Urinary bladder (tissue), 4 donors: ENCODE results near the gene CHSY1. TPM values are rescaled to one million over a fixed set of nuclear protein-coding genes. Genes with fewer than 3 reads are reported as not detected.

Experiments used
- DNase-seq: peaks from one replicate; pipeline ENCODE4 v3.0.0-alpha.2; 2015; ENCODE audit errors: extremely low spot score
- H3K27ac ChIP-seq: one replicate; pipeline ENCODE4 v1.5.1; 2013; ENCODE audit warnings: low read depth, mild to moderate bottlenecking, moderate library complexity
- H3K36me3 ChIP-seq: one replicate; pipeline ENCODE4 v1.6.1; 2013; ENCODE audit warnings: mild to moderate bottlenecking, moderate library complexity; ENCODE audit not compliant: insufficient read depth
- H3K4me1 ChIP-seq: one replicate; pipeline ENCODE4 v1.6.1; 2013; ENCODE audit warnings: mild to moderate bottlenecking, moderate library complexity; ENCODE audit not compliant: insufficient read depth
- H3K4me3 ChIP-seq: one replicate; pipeline ENCODE4 v1.5.1; 2013; ENCODE audit warnings: low read depth, low read length
- WGBS: extraction: QIAGEN DNeasy Blood & Tissue Kit; methylation state at CpG from one replicate; pipeline ENCODE4 v1.1.7; 2013; 5-methylcytosine and 5-hydroxymethylcytosine counted together
- polyA plus RNA-seq: library from polyadenylated mRNA; stranded (reverse); fragments of 200-250 nt; gene quantifications from one replicate; pipeline ENCODE4 v1.2.3, GENCODE V29; 2013
- total RNA-seq: library from RNA; depleted of rRNA; stranded (reverse); fragments of >200 nt; gene quantifications from one replicate; pipeline ENCODE4 v1.2.3, GENCODE V29; 2014
- donor health status: healthy with polysubstance abuse.
- donor health status: healthy.

CHSY1 gene
- total and polyA plus RNA-seq, 2 donors, result 18.7 to 42.6 TPM

- no peak for DNase-seq
- WGBS, result 82% methylated on average over 5 of the region's 5 CpGs
Measured at GRCh38 chr15:101204739-101205535, 46.9 kb downstream of the CHSY1 start.

DNA sequence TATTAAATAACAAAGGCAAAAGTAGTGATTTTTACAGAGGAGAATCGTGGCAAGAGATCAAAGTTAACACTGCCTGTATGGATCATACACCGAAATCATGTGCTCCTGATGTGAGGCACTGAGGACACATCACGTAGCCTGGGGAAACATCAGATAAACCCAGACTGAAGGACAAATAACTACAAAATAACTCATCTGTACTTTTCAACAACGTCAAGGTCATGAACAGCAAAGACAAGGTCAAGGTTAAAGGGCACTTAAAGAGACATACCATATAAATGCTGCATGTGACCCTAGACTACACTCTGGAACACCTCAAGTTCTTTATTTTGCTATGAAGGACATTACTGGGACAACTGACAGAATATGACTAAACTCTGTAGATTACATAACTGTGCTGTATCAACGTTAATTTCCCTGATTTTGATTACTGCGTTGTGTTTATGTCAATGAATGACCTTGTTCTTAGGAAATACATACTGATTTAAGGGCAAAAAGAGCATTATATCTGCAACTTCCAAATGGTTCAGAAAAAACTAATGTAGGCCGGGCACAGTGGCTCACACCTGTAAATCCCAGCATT lies 48.1 kb downstream of the CHSY1 start:
- H3K4me3 ChIP-seq, result no peak overlapping the region
- H3K4me1 ChIP-seq, result peaks cover 4% of the 10 kb centered on the region
- no peaks in the 10 kb centered on the region for H3K36me3 ChIP-seq
- DNase-seq, result no peak
- WGBS, result 77% methylated on average over 7 of the region's 7 CpGs
- no peak overlapping the region for H3K27ac ChIP-seq

More at GRCh38 chr15:101204739-101205535, 46.9 kb downstream of the CHSY1 start:
- H3K4me1 ChIP-seq, result peaks cover 4% of the 10 kb centered on the region
- H3K27ac ChIP-seq, result no peak overlapping the region
- no peak overlapping the region for H3K4me3 ChIP-seq
- no peaks in the 10 kb centered on the region for H3K36me3 ChIP-seq

DNA sequence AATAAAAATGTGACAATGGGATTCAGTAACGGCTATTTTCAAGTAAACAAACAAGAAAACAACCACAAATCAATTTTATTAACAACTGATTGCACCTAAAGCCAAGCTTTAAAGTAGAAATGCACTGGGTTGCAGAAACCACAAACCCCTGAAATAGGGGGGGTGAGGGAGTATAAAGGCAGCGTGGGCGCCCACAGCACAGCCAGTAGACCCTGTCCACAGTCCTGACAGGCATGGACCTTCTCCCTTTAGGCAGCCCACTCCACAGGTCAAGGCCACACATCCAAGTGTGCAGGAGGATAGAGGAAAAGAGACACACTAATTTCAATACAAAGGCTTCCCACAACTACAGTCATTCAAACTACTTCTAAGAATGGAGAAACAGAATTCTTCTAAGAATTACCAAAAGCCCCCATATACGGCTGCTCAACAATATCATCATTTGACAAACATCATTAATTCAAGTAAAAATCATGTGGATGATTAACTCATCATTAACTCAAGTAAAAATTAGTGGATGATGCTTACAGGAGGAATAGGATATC lies 48.7 kb downstream of the CHSY1 start:
- peaks cover 4% of the 10 kb centered on the region for H3K4me1 ChIP-seq
- DNase-seq, result no peak
- no peak overlapping the region for H3K27ac ChIP-seq
- 80% methylated on average over 4 of the region's 4 CpGs for WGBS
- no peaks in the 10 kb centered on the region for H3K36me3 ChIP-seq
- H3K4me3 ChIP-seq, result no peak overlapping the region

DNA sequence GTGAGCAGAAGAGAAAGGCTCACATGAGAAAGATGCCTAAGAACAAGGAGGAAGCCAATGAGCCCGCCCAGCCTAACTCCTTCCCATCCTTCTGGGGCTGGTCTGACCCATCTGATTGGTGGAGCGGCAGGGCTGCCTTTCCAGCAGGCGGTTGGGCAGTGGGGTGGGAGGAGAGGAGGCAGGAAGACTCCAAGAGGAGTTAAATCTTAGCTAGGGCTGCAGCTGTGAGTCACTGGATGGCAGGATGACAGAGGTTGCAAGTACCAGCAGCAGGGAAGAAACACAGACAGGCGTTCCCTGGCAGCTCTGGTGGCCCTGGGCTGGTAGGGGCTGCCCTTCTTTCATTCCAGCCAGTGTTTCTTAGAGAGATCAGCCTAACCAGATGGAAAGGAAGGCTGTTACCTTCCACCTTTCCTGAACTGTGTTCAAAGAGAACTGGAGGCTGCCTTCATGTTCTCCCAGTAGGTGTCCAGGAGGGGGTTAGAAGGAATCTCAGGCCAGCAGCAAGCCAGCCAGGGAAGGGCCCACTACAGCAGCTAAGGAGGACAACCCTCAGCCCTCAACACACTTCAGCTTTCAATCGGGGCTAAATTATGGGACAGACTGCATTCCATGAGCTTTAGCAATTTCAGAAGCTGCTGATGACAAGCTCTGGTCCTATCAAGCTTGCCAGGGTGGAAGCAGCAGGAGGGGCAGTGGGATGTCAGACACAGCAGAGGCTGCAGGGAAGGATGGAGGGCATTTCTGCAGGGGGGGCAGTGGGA lies 50.3 kb downstream of the CHSY1 start:
- H3K4me1 ChIP-seq, result peaks cover 4% of the 10 kb centered on the region
- 9% methylated on average over 5 of the region's 5 CpGs for WGBS

DNA sequence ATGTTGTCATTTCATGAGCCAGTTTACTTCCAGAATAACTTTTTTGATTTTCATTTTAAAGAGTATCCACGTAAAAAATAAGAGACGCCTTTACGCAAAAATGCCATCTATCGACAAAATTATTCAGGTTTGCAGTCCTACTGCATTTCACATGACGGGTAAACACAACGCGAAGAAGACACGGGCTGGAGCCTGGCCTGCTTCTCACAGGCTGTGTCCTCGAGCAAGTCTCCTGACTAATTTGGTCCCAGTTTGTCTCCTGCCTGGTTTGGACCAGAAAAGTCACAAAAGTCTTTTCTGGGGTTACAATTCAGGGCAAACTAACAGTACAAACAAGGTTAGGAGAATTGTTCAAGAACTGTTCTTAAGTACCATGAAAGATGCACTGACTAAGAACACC lies 51.7 kb downstream of the CHSY1 start:
- H3K36me3 ChIP-seq, result no peaks in the 10 kb centered on the region
- H3K4me3 ChIP-seq, result no peak overlapping the region
- peak overlapping the region; percentile 53 for H3K27ac ChIP-seq
- no peak for DNase-seq
- peaks cover 2% of the 10 kb centered on the region for H3K4me1 ChIP-seq
- WGBS, result 76% methylated on average over 9 of the region's 9 CpGs

More for the DNA sequence above, 50.3 kb downstream of the CHSY1 start:
- no peak overlapping the region for H3K27ac ChIP-seq
- H3K4me3 ChIP-seq, result no peak overlapping the region
- no peaks in the 10 kb centered on the region for H3K36me3 ChIP-seq
- peak; percentile 60 for DNase-seq

GRCh38 chr15:101198800-101199199 lies 53.0 kb downstream of the CHSY1 start:
- Histone ChIP-seq H3K4me1 (peaks cover 2% of the 10 kb centered on the region), H3K4me3 (no peak overlapping the region), H3K27ac (no peak overlapping the region), H3K36me3 (no peaks in the 10 kb centered on the region)
- 70% methylated on average over 6 of the region's 6 CpGs for WGBS
- DNase-seq, result no peak

GRCh38 chr15:101198031-101198575 lies 53.7 kb downstream of the CHSY1 start:
- peaks cover 2% of the 10 kb centered on the region for H3K4me1 ChIP-seq
- no peaks in the 10 kb centered on the region for H3K36me3 ChIP-seq
- H3K4me3 ChIP-seq, result no peak overlapping the region
- no peak for DNase-seq
- WGBS, result 83% methylated on average over 16 of the region's 16 CpGs
- H3K27ac ChIP-seq, result no peak overlapping the region

DNA sequence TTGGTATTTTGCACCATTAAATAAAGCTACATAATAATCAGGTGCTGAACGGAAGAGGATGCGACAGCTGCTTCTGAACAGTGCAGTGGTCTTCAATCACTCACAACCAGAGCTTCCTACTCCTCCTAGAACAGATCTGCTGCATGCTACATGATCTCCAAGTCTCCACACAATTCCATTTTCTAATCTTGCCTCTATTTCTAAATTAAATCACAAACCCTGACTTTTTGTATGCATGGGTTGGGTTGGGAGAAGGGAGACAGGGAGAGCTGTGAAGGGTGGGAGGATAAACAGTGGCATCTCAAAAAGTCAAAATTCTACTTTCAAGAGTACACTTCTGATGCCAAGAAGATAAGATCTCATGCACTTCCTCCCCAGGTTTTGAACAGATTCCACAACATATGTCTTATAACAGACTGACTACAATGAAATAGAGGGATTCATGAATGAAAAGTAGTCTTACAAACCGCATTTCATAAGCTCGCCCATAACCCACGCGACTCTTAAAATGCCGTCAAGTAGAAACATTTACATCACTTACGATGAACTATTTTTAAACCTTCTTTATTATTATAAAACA lies 57.2 kb downstream of the CHSY1 start:
- peaks cover 2% of the 10 kb centered on the region for H3K4me1 ChIP-seq

GRCh38 chr15:101193806-101194545 lies 57.9 kb downstream of the CHSY1 start:
- H3K4me3 ChIP-seq, result no peak overlapping the region
- WGBS, result 87% methylated on average over 10 of the region's 10 CpGs
- no peaks in the 10 kb centered on the region for H3K36me3 ChIP-seq
- no peak for DNase-seq
- H3K27ac ChIP-seq, result no peak overlapping the region
- peaks cover 2% of the 10 kb centered on the region for H3K4me1 ChIP-seq

More for the DNA sequence above, 57.2 kb downstream of the CHSY1 start:
- no peak overlapping the region for H3K4me3 ChIP-seq
- WGBS, result 66% methylated on average over 8 of the region's 8 CpGs
- H3K36me3 ChIP-seq, result no peaks in the 10 kb centered on the region
- DNase-seq, result no peak
- H3K27ac ChIP-seq, result no peak overlapping the region

GRCh38 chr15:101193120-101193644 lies 58.7 kb downstream of the CHSY1 start:
- Histone ChIP-seq H3K4me1 (peaks cover 2% of the 10 kb centered on the region), H3K4me3 (no peak overlapping the region), H3K27ac (peak overlapping the region; percentile 4), H3K36me3 (no peaks in the 10 kb centered on the region)
- DNase-seq, result no peak
- WGBS, result 54% methylated on average over 17 of the region's 17 CpGs

DNA sequence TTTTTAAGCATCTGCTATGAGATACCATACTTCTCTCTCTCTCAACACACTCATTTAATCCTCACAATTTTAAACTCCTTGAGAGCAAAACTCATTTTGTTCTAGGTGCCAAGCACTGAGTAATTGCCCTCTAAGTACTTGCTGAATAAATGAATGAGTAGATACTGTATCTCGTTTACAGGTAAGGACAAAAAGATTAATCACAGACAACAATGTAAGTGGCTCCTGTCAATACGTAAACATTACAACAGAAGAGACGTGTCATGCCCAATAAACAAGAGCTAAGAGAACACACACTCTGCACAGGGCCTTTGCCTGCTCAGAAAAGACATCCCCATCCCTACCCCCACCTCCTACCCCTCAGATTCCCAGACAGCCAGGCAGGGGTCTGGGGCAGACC lies 59.8 kb downstream of the CHSY1 start:
- Histone ChIP-seq H3K27ac (no peak overlapping the region), H3K36me3 (no peaks in the 10 kb centered on the region), H3K4me1 (peaks cover 2% of the 10 kb centered on the region), H3K4me3 (no peak overlapping the region)
- 76% methylated on average over 3 of the region's 3 CpGs for WGBS
- DNase-seq, result no peak

- WGBS, result 56% methylated on average over 3 of the region's 3 CpGs
Measured at GRCh38 chr15:101191242-101191641, 60.6 kb downstream of the CHSY1 start.

More at GRCh38 chr15:101191242-101191641, 60.6 kb downstream of the CHSY1 start:
- Histone ChIP-seq H3K36me3 (no peaks in the 10 kb centered on the region), H3K27ac (peak overlapping the region; percentile 47), H3K4me3 (no peak overlapping the region), H3K4me1 (peaks cover 2% of the 10 kb centered on the region)
- DNase-seq, result no peak
